Right renal cortex interstitium (tissue), 3 donors: ENCODE results near the gene CDC42BPB. TPM values are rescaled to one million over a fixed set of nuclear protein-coding genes. Genes with fewer than 3 reads are reported as not detected.
"Not testable (repeated sequence)": the region's sequence is repeated elsewhere in the genome, so short reads cannot be mapped to it uniquely, and the experiment has no call there.

Experiments
- DNase-seq, 3 donors: peaks; one replicate each; pipeline ENCODE4 v3.0.0-alpha.2; 2013; ENCODE audit warnings: low read depth in 3 of 3, low spot score in 2 of 3
- polyA plus RNA-seq, 3 donors: library from polyadenylated mRNA; unstranded; fragments of 120-200 nt; gene quantifications; one replicate each; pipeline ENCODE4 v1.2.1, GENCODE V29; 2013; ENCODE audit not compliant: insufficient read length in 3 of 3

The CDC42BPB gene
- polyA plus RNA-seq, 3 donors = 69.7 to 74.1 (median 70.4) TPM

DNA sequence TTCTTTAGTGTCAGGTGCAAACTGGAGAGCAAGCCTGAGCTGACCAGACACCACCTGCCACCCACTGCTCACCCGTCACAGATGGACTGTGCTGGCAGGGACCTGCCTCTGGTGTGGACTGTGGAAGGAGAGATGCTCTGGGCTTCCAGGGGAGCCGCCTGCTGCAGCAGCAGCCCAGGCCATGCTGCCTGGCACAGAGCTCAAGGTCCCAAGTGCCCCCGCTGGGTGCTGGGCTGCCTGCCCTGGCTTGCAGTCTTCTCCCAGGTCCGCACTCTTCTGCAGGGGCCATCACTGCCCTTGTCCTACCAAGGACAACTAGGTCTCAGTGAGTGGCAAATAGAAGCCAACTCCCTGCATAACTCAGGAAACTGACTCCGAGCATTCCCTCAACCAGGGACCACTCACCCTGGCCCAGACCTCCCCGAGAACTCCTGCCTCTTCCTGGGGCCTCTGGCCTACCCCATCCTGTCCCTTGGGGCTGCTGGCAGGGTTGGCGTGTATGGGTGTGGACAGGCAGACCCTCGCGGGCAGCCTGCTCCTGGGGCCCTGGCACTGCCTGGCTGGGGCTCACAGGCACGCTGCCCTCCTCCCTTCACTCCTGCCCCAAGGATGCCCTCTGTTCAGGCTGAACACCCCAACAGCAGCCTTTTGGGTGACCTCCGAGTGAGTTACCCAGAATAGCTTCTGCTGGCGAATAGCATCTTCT is 125.6 kb downstream of the CDC42BPB start:
- DNase-seq = no peak

DNA sequence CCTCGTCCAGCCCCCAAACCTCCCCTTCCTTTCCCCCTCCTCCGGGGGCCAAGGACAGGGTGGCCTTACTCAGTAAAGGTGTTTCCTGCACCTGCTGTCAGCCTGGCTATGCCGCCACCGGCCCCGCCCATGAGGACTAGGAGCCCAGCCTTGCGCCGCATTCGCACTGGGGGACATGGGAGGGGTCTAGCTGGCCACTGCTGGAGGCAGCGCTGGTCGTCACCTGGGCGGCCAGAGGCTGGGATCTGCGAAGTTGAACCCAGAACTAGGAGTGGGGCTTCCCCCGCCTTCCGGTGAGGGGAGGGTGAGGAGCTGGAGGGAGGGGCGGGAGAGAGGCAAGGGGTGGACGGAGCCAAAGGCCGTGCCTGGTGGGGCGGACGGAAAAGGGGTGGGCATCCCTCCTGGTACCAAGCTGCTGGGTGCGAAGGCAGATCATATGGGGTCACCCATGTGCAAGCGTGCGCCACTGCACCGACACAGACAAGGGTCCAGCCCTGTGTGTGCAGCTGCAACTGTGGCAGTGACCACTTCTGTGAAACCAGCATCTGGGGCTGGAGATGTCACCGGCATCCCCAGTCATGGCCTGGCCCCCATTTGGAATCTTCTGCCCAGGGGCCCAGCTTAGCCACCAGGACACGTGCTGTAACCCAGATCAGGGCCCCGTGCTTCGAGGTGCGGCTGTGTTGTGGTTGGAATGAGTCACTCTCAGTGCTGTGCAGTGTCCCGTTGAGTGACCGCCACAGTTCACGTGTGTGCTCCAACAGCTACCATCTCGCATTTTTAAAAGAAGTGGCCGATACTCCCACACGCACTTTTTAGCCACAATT is 126.4 kb downstream of the CDC42BPB start:
- no peak for DNase-seq

DNA sequence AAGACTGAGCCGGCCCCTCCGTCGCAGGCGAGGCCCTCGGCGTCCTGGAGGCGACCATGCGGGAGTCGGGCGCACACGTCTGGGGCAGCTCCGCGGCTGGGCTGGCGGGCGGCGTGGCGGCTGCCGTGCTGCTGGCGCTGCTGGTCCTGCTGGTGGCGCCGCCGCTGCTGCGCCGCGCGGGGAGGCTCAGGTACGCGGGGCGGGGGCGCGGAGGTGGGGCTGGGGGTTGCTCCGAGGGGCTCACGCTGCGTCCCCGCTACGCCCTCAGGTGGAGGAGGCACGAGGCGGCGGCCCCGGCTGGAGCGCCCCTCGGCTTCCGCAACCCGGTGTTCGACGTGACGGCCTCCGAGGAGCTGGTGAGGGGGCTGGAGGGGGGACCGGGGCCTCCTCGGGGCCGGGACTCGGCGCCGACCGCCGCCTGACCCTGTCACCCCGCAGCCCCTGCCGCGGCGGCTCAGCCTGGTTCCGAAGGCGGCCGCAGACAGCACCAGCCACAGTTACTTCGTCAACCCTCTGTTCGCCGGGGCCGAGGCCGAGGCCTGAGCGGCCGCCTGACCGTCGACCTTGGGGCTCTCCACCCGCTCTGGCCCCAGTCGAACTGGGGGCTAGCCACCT is 127.1 kb downstream of the CDC42BPB start:
- no peak for DNase-seq

DNA sequence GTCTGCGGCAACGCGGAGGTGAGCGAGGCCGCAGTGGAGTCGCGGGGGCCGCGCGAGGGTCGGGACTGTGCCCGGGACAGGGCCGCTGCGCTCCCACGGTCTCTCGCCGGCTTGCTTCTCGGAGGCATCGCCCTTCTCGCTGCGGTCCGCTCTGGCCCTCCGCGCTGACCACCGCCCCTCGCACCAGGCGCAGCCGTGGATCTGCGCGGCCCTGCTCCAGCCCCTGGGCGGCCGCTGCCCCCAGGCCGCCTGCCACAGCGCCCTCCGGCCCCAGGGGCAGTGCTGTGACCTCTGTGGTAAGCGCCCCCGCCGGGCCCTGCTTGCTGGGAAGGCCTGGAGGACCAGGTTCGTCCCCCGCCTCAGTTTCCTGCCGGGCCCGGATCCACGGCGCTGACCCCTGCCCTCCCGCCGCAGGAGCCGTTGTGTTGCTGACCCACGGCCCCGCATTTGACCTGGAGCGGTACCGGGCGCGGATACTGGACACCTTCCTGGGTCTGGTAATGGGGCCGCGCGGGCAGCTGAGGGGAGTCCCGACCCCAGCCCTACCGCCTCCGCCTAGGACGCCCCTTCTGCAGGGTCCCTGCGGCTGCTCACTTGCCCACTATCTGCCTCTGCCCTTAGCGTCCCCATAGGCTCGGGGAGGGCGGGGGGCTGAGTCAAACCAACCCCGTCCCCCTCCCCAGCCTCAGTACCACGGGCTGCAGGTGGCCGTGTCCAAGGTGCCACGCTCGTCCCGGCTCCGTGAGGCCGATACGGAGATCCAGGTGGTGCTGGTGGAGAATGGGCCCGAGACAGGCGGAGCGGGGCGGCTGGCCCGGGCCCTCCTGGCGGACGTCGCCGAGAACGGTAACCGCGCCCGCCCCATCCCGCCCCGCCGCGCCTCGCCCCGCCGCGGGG is 127.9 kb downstream of the CDC42BPB start:
- no peak for DNase-seq

DNA sequence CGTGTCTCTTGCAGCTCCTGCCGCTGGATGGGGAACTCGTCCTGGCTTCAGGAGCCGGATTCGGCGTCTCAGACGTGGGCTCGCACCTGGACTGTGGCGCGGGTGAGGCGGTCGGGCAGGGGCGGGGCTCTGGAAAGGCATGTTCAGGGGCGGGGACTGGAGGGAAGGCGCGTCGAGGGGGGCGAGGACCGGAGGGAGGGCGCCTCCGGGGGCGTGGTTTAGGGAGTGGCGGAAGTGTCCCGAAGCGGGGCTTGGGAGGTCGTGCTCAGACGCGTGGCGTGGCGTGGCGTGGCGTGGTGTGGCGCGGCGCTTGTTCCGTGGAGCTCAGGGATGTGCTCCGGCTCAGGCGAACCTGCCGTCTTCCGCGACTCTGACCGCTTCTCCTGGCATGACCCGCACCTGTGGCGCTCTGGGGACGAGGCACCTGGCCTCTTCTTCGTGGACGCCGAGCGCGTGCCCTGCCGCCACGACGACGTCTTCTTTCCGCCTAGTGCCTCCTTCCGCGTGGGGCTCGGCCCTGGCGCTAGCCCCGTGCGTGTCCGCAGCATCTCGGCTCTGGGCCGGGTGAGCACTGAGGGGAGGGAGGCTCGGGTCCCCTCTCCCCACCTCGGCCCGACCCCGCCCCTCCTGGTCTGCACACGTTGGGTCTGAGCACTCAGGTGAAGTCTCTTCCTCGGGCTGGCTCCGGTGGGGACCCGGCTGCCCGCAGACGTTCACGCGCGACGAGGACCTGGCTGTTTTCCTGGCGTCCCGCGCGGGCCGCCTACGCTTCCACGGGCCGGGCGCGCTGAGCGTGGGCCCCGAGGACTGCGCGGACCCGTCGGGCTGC is 128.7 kb downstream of the CDC42BPB start:
- peak in 2 of 3 donors; percentile 37 to 65 for DNase-seq

DNA sequence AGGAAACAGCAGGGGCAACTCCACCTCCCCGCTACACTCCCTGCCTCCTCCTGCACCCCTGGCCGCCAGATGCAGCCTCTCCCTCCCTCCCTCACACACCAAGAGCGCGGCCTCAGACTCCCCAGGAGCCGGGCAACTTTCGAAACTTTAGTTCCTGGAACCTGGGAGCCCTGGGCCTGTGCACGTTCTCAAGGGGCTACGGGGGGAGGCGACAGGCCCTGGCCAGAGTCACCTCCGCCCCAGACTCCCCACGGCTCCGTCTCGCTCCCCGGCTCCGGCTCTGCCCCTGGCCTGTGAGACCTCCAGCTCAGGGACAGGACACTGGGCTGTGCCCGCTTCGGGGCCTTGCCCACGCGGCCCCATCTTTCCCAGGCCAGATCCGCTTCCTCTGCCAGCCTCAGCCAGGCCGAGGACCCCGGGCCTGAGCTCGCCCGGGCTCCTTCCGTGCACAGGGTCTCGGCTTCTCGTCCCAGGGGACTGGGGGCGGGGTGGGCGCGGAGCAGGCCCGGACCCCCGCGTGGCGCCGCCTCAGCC is 129.4 kb downstream of the CDC42BPB start:
- DNase-seq = no peak

DNA sequence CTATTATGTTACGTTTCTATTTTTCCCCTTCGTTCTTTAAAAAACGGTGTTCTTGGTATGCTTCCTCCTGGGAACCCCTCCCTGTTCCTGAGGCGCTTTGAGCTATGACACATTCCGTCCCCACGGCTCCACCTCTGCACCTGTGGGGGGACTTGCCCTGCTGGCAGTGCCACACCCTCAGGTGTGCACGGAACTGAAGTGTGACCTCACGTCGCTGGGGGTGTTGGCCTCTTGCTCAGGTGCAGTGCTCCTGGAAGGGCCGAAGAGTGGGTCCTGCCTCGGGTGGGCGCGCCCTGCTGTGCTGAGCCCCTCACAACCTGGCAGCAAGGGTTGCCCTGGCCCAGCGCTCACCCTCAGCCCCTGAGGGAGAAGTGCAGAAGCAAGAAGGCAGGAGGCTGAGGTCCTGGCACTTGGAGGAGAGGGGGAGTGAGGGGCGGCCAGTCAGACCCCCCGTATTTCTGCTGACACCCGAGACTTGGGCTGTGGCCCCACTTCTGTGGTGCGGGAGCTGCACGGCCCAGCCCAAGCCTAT is 129.9 kb downstream of the CDC42BPB start:
- no peak for DNase-seq

DNA sequence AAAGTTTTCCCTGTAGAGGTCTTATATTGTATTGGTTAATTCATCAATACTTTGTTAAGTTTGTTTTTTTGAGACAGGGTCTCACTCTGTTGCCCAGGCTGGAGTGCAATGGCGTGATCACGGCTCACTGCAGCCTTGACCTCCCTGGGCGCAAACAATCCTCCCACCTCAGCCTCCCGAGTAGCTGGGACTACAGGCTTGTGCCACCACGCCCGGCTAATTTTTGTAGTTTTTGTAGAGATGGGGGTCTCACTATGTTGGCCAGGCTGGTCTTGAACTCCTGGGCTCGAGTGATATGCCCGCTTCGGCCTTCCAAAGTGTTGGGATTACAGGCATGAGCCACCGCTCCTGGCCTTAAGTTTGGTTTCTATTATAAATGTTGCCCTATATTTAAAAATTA is 130.5 kb downstream of the CDC42BPB start:
- DNase-seq = not testable (repeated sequence)

DNA sequence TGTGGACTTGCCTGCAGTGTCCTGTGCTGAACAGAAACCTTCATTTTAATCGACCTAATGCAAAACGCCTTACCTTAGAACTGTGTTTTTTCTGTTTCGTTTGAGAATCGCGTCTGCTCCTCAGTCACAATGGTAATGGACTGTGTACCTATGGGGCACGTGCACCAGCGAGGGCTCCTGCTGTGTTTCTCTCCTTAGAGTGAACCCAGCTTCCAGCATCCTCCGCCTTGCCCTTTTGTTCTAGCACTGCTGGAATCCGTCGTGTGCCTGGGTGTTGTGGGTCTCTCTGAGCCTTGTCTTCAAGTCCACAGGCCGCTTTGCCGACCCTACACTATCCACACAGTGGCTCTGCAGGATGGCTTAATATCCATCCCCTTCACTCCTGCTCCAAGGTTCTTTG is 131.2 kb downstream of the CDC42BPB start:
- DNase-seq = no peak

DNA sequence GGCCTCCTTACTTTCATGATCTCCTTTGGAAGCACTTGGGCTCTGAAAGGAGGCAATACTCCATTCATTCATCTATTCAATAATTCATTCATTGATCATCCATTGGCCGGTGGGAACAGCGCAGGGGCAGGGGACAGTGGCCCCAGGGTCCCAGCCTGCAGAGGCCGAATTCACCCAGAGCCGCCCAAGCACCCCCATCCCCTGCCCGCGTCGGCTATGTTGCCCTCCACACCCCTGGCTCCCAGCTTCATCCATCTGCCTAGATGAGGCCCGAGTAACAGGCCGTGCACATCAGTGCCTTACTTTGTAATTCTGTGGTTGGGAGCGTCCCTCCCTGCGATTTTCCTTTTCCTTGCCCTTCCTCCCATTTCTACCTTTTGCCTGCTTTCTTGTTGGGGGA is 131.7 kb downstream of the CDC42BPB start:
- DNase-seq = no peak

DNA sequence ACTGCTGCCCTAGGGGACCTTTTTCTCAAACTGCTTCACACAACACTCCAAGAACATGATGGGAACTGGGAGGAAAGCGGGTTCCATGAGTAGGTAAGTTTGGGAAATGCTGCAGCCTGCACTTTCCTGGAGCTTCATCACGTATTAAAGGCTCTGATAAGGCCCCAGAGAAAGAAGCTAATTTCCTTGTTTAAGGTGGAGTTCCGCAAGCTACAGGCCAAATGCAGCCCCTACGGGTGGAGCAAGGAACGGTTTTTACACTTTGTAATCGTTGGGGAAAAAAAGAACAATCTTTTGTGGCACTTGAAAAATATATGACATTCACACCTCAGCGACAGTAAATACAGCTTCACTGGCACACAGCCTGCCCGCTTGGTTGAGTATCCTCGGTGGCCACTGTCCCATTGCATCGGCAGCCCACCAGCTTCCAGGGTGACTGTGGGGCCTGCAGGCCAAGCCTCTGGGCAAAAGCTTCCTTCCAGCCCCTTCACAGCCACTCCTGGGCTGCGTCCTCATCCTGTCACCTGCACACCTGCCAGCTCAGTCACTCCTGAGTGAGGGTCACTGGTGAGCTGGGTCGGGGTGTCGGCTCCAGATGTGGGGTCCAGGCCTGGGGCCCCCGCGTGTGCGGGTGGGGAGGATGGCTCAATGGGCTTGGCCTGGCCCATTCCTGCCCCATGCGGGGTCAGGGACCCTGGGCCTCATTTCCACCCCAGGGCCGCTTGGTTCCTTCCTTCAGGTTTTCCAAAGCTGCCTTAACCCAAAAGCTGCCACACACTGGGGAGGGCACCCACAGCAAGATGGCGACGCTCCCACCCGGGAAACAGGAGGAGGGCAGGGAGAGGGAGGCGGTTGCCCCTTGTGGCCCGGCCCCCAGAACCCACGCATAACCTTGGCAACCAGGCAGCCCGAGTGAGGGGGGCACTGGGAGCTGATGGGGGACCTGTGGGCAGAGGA is 132.4 kb downstream of the CDC42BPB start:
- no peak for DNase-seq

DNA sequence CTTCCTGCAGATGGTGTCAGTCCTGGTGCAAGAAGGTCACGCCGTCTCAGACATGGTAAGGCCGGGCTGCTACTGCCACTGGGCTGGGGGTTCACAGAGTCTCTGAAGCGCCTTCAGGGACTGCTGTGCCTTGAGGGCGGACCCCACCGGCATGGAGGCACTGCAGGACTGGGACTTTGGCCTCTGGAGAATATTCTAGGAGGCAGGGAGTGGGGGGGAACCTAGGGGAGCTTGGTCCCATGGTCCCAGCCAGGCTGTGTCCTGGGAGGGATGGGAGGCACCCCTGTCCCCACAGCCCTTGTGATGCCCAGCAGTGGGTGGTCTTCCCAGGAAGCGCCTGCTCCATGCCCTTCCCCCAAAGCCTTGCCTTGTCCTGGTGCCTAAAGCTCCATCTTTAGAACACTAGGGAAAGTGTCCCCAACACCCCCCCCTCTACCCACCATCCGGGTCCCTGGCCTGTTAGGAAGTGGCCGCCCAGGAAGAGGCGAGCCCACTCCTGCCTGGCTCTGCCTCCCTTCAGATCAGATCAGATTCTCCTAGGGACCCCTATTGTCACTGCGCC is 133.3 kb downstream of the CDC42BPB start:
- DNase-seq = no peak

DNA sequence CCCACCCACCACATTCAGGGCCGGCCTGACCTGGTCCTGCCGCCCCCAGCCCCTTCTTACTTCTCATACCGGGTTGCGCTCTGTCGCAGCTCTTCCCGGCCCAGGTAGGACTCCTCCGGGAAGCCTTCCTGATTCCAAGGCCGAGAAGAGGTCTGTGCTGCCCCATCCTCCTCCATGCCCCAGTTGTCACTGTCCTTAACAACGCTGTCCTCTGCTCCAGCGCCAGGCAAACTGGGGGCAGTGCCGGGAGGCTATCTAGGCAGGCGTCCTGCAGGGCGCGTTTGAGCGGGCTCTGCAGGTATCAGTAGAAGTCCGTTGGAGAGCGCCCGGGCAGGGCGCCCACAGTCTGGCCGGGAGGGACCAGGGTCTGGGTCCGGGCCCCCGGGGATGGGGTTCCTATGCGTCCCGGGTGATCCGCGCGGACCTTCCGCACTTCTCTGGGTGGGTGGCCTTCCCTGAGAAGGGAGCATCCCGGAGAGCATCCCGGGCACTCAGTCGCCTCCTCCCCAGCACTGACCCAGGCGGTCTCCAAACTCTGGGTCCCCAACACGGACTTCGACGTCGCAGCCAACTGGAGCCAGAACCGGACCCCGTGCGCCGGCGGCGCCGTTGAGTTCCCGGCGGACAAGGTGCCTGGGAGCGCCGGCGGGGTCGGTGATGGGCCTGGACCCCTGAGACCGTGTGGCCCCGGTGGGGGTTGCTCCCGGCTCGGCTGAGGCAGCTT is 134.0 kb downstream of the CDC42BPB start:
- DNase-seq = no peak

DNA sequence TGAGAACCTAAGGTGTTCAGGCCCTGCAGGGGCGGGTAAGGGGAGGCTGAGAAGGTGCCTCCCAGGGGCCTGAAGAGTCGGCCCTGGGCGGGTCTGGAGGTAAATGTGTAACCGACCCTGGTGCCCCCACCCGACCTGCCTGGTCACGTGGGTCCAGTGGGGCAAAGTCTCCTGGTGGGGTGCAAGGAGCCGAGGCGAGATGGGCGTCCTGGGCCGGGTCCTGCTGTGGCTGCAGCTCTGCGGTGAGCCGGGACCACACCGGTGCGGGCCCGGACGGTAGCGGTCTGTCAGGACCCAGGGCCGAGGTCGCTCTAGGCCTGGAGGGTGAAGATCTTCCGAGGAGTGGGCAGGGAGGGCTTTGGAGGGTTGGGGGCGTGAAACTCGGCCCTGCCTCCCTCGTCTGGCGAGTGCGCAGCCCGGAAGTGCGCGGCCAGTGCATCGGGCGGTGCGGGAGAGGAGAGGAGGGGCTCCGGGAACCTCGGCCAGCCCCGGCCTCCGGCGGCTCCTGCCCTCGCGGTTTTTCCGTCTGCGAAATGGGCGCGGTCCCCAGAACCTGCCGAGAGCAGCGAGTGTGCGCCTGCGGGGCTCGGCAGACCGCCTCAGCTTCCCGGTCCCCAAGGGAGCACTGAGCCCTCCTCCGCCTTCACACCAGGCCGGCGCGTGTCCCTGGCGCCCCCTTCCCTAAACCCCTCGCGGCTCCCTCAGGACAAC is 134.7 kb downstream of the CDC42BPB start, which contains the start of gene AMN:
TSS of gene AMN (plus strand) at position 174 of the 711 bp plus-strand sequence. CDS start at position 200, 26 bp downstream.
- no peak for DNase-seq

DNA sequence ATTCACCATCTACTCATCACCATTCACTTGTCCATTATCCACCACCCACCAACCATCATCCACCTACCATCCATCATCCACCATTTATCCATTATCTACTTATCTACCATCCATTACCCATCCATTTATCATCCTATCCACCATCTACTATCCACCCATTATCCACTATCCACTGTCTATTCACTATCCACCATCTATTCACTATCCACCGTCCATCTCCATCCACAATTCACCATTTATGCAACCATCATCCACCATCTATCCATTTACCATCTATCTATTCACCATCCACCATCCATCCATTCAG is 136.4 kb downstream of the CDC42BPB start:
- no peak for DNase-seq

DNA sequence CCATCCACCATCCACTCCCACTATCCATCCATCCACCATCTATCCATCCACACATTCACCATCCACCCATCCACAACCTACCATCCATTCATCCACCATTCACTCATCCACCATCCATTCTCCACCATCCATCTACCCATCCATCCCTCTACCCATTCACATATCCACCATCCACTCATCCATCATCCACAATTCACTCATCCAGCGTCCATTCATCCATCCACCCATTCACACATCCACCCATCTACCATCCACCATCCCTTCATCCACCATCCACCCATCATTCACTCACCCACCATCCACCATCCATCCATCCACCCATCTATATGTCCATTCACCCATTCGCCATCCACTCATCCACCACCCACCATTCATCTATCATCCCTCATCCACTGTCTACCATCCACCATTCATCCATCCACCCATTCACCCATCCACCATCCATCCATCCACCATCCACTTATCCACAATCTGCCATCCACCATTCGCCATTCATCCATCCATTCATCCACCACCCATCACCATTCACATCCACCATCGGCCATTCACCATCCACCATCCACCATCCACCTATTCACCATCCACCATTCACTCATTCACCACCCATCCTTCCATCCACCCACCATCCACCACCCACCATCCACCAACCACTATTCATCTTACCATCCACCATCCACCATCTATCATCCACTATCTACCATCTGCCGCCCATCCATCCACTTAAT is 136.9 kb downstream of the CDC42BPB start:
- DNase-seq = no peak
